Stomach smooth muscle (tissue), 2 donors: ENCODE data around the gene VSTM5.

Source experiments
- H3K27ac ChIP-seq: one replicate; pipeline ENCODE4 v1.7.0; 2013; ENCODE audit warnings: mild to moderate bottlenecking, low read length, inconsistent platforms
- H3K27me3 ChIP-seq, 2 donors: one replicate each; pipeline ENCODE4 v1.7.0; 2013; ENCODE audit warnings: low read length in 2 of 2; ENCODE audit not compliant: insufficient read depth in 2 of 2, control insufficient read depth in 1 of 2
- H3K36me3 ChIP-seq, 2 donors: one replicate each; pipeline ENCODE4 v1.7.0; 2013; ENCODE audit warnings: low read length in 2 of 2; ENCODE audit not compliant: control insufficient read depth in 2 of 2, insufficient read depth in 2 of 2
- H3K4me1 ChIP-seq: one replicate; pipeline ENCODE4 v1.7.0; 2013; ENCODE audit warnings: low read length; ENCODE audit not compliant: control insufficient read depth, insufficient read depth
- H3K4me3 ChIP-seq, 2 donors: one replicate each; pipeline ENCODE4 v1.7.0; 2013; ENCODE audit warnings: low read length in 2 of 2
- H3K9ac ChIP-seq, 2 donors: one replicate each; pipeline ENCODE4 v1.7.0; 2013; ENCODE audit warnings: low read length in 2 of 2, mild to moderate bottlenecking in 1 of 2
- H3K9me3 ChIP-seq, 2 donors: one replicate each; pipeline ENCODE4 v1.7.0; 2013; ENCODE audit warnings: low read length in 2 of 2; ENCODE audit not compliant: control insufficient read depth in 2 of 2
- donor health status: healthy.
- donor health status: Pancreatic carcinoma.

The VSTM5 gene

GRCh38 chr11:93842034-93842433 lies 8.4 kb downstream of the VSTM5 start:
- H3K27me3 ChIP-seq, result no peaks in the 10 kb centered on the region
- no peaks in the 10 kb centered on the region for H3K36me3 ChIP-seq
- no peaks in the 10 kb centered on the region for H3K4me1 ChIP-seq
- H3K27ac ChIP-seq, result no peak overlapping the region
- H3K9me3 ChIP-seq, result no peaks in the 10 kb centered on the region
- no peak overlapping the region for H3K4me3 ChIP-seq
- H3K9ac ChIP-seq, result no peak overlapping the region

DNA sequence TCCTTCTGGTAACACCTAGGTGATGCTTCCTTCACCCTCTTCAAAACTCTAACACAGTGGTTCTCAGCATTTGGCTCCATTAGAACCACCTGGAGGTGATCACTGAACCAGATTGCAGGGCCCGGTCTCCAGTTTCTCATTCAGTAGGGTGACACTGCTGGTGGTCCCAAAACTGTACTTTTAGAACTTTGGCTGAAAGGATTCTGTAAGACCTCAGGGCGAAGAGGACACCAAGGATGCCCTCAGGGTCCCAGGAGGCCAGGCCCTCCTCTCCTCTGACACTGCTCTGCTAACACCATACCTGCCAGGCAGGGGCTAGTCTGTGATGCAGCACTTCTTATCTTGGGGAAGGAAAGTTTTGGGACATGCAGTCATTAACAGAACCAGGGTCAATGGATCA lies 9.0 kb downstream of the VSTM5 start:
- H3K27me3 ChIP-seq, result no peaks in the 10 kb centered on the region
- H3K27ac ChIP-seq, result no peak overlapping the region
- no peaks in the 10 kb centered on the region for H3K36me3 ChIP-seq
- H3K4me3 ChIP-seq, result no peak overlapping the region
- H3K9ac ChIP-seq, result no peak overlapping the region
- no peaks in the 10 kb centered on the region for H3K4me1 ChIP-seq
- H3K9me3 ChIP-seq, result no peaks in the 10 kb centered on the region

GRCh38 chr11:93840981-93841380 lies 9.4 kb downstream of the VSTM5 start:
- Histone ChIP-seq H3K4me3 (no peak overlapping the region), H3K4me1 (no peaks in the 10 kb centered on the region), H3K9ac (no peak overlapping the region), H3K9me3 (no peaks in the 10 kb centered on the region), H3K27ac (no peak overlapping the region), H3K36me3 (no peaks in the 10 kb centered on the region), H3K27me3 (no peaks in the 10 kb centered on the region)

GRCh38 chr11:93840180-93840579 lies 10.2 kb downstream of the VSTM5 start:
- Histone ChIP-seq H3K4me1 (no peaks in the 10 kb centered on the region), H3K9me3 (no peaks in the 10 kb centered on the region), H3K9ac (no peak overlapping the region), H3K36me3 (no peaks in the 10 kb centered on the region), H3K27ac (no peak overlapping the region), H3K4me3 (no peak overlapping the region), H3K27me3 (no peaks in the 10 kb centered on the region)

DNA sequence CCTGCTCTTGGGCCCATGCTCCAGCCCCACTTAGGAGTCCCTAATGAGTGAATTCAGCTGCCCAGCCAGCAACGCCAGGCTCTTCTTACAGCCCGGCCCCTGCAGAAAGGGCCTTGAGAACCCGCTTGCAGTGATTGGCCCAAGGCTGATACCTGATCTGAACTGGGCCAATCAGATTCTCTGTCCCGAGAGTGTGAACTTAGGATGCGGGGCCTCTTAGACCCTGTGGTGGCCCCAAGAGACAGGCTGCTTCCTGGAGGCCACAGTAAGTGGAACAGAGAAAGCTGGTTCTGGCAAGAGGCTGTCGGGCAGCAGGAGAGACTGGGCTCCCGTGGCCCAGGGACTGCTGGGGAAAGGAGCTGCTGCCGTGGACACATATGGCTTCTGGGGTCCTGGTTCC lies 11.5 kb downstream of the VSTM5 start:
- no peak overlapping the region for H3K27ac ChIP-seq
- no peaks in the 10 kb centered on the region for H3K4me1 ChIP-seq

GRCh38 chr11:93832780-93833179 lies 17.6 kb downstream of the VSTM5 start:
- Histone ChIP-seq H3K9ac (no peak overlapping the region), H3K4me3 (no peak overlapping the region), H3K27me3 (no peaks in the 10 kb centered on the region), H3K9me3 (no peaks in the 10 kb centered on the region), H3K36me3 (no peaks in the 10 kb centered on the region), H3K27ac (no peak overlapping the region), H3K4me1 (no peaks in the 10 kb centered on the region)

More for the DNA sequence above, 11.5 kb downstream of the VSTM5 start:
- Histone ChIP-seq H3K36me3 (no peaks in the 10 kb centered on the region), H3K9ac (no peak overlapping the region), H3K27me3 (no peaks in the 10 kb centered on the region), H3K4me3 (no peak overlapping the region), H3K9me3 (no peaks in the 10 kb centered on the region)

DNA sequence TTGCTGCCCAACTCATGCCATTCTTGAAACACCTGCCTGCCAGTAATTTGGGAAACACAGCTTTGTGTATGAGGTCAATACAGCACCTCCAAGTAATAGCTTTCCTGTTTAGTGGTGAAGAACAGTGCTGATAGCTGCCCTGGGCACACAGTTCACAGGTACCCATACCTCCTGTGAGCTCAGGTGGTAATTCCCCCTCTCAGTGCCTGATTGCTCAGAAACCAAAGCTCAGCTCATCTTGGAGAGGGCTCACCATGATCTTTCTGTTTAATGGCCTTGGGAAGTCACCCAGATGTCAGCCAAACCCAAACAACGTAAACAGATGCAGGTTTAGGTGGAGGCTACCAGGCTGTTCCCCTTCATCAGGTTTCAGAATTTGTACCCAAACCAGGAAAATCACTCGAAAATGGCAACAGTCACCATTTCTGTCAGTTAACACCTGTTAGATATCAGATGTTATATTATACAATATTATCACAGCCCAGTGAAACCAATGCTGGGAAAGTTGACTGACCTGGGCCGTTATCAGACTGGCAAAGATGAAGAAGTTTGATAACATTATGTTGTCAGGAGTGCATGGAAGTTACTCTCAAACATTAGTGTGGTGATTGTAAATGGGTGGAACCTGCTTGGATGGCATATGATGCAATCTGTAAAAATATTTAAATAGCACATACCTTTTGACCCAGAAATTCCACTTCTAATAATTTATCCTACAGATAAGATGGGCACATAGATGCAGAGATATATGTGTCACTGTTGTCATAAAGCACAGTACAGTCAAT lies 18.9 kb downstream of the VSTM5 start:
- Histone ChIP-seq H3K4me3 (no peak overlapping the region), H3K27me3 (no peaks in the 10 kb centered on the region), H3K27ac (no peak overlapping the region), H3K36me3 (no peaks in the 10 kb centered on the region), H3K4me1 (no peaks in the 10 kb centered on the region), H3K9me3 (no peaks in the 10 kb centered on the region), H3K9ac (no peak overlapping the region)

- Histone ChIP-seq H3K36me3 (no peaks in the 10 kb centered on the region), H3K9ac (no peak overlapping the region), H3K4me1 (no peaks in the 10 kb centered on the region), H3K27ac (no peak overlapping the region), H3K27me3 (no peaks in the 10 kb centered on the region), H3K9me3 (no peaks in the 10 kb centered on the region), H3K4me3 (no peak overlapping the region)
These were observed 20.8 kb downstream of the VSTM5 start for GRCh38 chr11:93829598-93829997.

DNA sequence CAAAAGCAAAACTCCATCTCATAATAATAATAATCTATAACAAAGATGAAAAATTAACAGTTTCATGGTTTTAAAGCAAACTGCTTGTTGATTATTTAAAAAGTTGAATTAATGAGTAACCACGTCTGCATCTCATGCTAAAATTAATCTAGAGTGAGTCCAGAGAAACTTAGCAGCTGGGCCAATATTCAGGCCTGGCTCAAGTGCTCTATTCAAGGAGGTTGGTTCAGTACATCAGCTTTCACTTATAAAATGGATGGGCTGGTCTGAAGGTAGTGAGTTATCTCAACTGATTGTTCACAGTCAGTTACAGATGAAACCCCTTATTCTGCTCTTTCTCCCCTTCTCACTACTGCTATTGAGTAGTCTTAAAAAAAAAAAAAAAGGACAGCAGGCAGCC lies 23.1 kb downstream of the VSTM5 start:
- no peak overlapping the region for H3K9ac ChIP-seq
- no peaks in the 10 kb centered on the region for H3K27me3 ChIP-seq
- no peaks in the 10 kb centered on the region for H3K4me1 ChIP-seq
- no peak overlapping the region for H3K4me3 ChIP-seq
- no peaks in the 10 kb centered on the region for H3K36me3 ChIP-seq
- H3K9me3 ChIP-seq, result no peaks in the 10 kb centered on the region
- H3K27ac ChIP-seq, result no peak overlapping the region

GRCh38 chr11:93823210-93823609 lies 27.2 kb downstream of the VSTM5 start:
- H3K4me3 ChIP-seq, result no peak overlapping the region
- no peaks in the 10 kb centered on the region for H3K9me3 ChIP-seq
- no peak overlapping the region for H3K27ac ChIP-seq
- H3K9ac ChIP-seq, result no peak overlapping the region
- H3K36me3 ChIP-seq, result peaks cover 0 to 3% of the 10 kb centered on the region in 2 donors
- H3K4me1 ChIP-seq, result peaks cover 2% of the 10 kb centered on the region
- no peaks in the 10 kb centered on the region for H3K27me3 ChIP-seq

- Histone ChIP-seq H3K27me3 (no peaks in the 10 kb centered on the region), H3K9me3 (no peaks in the 10 kb centered on the region), H3K27ac (no peak overlapping the region), H3K36me3 (peaks cover 0 to 4% of the 10 kb centered on the region in 2 donors), H3K4me1 (peaks cover 2% of the 10 kb centered on the region), H3K9ac (no peak overlapping the region), H3K4me3 (no peak overlapping the region)
These were observed 28.1 kb downstream of the VSTM5 start for GRCh38 chr11:93822359-93822758.
